GM06990 (cell line): ENCODE results near the gene TEX51.

Experiments used
- DNase-seq: peaks from one replicate; pipeline ENCODE4 v3.0.0-alpha.2; 2011; ENCODE audit not compliant: insufficient read length; ENCODE audit errors: extremely low read depth
- H3K27me3 ChIP-seq: replicated peaks from 2 replicates; pipeline ENCODE4 v1.6.0; 2011; ENCODE audit warnings: low read length; ENCODE audit not compliant: control insufficient read depth, insufficient read depth
- H3K36me3 ChIP-seq: 2 replicates; pipeline ENCODE4 v1.5.1; 2011; ENCODE audit warnings: low read length; ENCODE audit not compliant: control insufficient read depth, insufficient read depth
- H3K4me3 ChIP-seq: replicated peaks from 2 replicates; pipeline ENCODE4 v1.5.1; 2011; ENCODE audit warnings: low read depth, mild to moderate bottlenecking, control low read depth, low read length
- CTCF ChIP-seq: IDR thresholded peaks from 2 replicates; pipeline ENCODE4 v1.5.1; 2011; ENCODE audit warnings: low read length, control low read depth, mild to moderate bottlenecking, inconsistent platforms; ENCODE audit not compliant: insufficient read depth, poor library complexity, severe bottlenecking

The TEX51 gene

GRCh38 chr2:126864861-126865260 lies 33.8 kb upstream of the TEX51 start:
- no peak overlapping the region for H3K4me3 ChIP-seq
- peak; percentile 43 for TF ChIP-seq CTCF
- H3K27me3 ChIP-seq, result no peaks in the 10 kb centered on the region
- no peak for DNase-seq
- H3K36me3 ChIP-seq, result no peaks in the 10 kb centered on the region

DNA sequence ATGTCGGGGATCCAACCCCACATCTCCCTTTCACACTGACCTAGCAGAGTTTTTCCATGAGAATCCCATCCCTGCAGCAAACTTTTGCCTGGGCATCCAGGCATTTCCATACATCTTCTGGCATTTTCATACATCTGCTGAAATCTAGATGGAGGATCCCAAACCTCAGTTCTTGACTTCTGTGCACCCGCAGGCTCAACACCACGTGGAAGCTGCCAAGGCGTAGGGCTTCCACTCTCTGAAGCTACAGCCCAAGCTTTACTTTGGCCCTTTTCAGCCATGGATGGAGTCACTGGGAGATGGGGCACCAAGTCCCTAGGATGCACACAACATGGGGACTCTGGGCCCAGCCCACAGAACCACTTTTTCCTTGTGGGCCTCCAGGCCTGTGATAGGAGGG lies 32.2 kb upstream of the TEX51 start:
- no peaks in the 10 kb centered on the region for H3K27me3 ChIP-seq
- no peak for DNase-seq
- no peak for TF ChIP-seq CTCF

GRCh38 chr2:126874961-126875360 lies 23.7 kb upstream of the TEX51 start:
- Histone ChIP-seq H3K36me3 (no peaks in the 10 kb centered on the region), H3K27me3 (no peaks in the 10 kb centered on the region; the same call in 1 of the 2 replicates), H3K4me3 (no peak overlapping the region)
- no peak for TF ChIP-seq CTCF
- no peak for DNase-seq

More for the DNA sequence above, 32.2 kb upstream of the TEX51 start:
- Histone ChIP-seq H3K4me3 (no peak overlapping the region), H3K36me3 (no peaks in the 10 kb centered on the region)

- TF ChIP-seq CTCF, result no peak
- no peak overlapping the region for H3K4me3 ChIP-seq
- DNase-seq, result no peak
- no peaks in the 10 kb centered on the region for H3K36me3 ChIP-seq
- H3K27me3 ChIP-seq, result no peaks in the 10 kb centered on the region; the same call in 1 of the 2 replicates
Measured at GRCh38 chr2:126876631-126877030, 22.1 kb upstream of the TEX51 start.

- Histone ChIP-seq H3K4me3 (no peak overlapping the region), H3K27me3 (no peaks in the 10 kb centered on the region; the same call in 1 of the 2 replicates), H3K36me3 (no peaks in the 10 kb centered on the region)
- no peak for TF ChIP-seq CTCF
- no peak for DNase-seq
Measured at GRCh38 chr2:126877041-126877440, 21.6 kb upstream of the TEX51 start.
